Lower leg skin (tissue), 3 donors: ENCODE measurements around the gene SLC6A1.

Source experiments
- POLR2A ChIP-seq, 2 donors: fragments of 450-650 bp; IDR thresholded peaks; one replicate each; pipeline ENCODE4 v1.6.1; 2016 to 2017; ENCODE audit warnings: antibody characterized with exemption in 2 of 2, mild to moderate bottlenecking in 1 of 2, moderate library complexity in 1 of 2
- TF ChIP-seq, protein P1 (sequence below), 3 donors: fragments of 450-650 bp; IDR thresholded peaks; one replicate each; pipeline ENCODE4 v1.5.1; 2016; ENCODE audit warnings: antibody characterized with exemption in 3 of 3, mild to moderate bottlenecking in 3 of 3, moderate library complexity in 2 of 3

DNA sequence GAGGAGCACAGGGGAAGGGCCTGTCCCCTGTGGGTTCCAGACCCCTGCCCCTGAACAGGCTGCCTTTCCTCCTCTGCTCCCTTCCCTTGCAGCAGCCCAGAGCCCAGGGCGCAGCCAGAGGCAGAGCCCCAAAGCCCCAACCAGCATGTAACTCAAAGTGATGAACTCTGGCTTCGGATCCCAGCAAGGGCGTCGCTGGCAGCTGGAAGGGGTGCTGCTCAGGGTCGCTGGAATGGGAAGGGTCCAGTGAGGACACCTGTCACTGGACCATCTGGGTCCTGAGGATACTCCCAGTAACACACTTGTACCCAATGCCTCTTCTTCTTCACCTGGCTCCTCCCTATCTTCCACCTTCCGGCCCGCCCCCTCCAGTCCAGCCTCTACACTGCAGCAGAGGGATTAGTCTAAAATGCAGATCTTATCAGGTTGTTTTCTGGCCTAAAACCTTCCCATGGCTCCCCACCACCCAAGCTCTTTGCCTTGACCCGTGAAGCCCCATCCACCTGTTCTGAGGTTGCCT is 64.0 kb downstream of the SLC6A1 start:
- TF ChIP-seq, protein P1, sequence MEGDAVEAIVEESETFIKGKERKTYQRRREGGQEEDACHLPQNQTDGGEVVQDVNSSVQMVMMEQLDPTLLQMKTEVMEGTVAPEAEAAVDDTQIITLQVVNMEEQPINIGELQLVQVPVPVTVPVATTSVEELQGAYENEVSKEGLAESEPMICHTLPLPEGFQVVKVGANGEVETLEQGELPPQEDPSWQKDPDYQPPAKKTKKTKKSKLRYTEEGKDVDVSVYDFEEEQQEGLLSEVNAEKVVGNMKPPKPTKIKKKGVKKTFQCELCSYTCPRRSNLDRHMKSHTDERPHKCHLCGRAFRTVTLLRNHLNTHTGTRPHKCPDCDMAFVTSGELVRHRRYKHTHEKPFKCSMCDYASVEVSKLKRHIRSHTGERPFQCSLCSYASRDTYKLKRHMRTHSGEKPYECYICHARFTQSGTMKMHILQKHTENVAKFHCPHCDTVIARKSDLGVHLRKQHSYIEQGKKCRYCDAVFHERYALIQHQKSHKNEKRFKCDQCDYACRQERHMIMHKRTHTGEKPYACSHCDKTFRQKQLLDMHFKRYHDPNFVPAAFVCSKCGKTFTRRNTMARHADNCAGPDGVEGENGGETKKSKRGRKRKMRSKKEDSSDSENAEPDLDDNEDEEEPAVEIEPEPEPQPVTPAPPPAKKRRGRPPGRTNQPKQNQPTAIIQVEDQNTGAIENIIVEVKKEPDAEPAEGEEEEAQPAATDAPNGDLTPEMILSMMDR (IDR thresholded peaks at IDR 0.05): no peak
- no peak for TF ChIP-seq POLR2A (IDR thresholded peaks at IDR 0.05)
